ENCODE measurements around the gene CWC15.
A peak's percentile ranks its signal among the peaks of the same experiment; 100 is the strongest.
"Not testable (repeated sequence)": the region's sequence is repeated elsewhere in the genome, so short reads cannot be mapped to it uniquely, and the experiment has no call there.

The CWC15 gene

DNA sequence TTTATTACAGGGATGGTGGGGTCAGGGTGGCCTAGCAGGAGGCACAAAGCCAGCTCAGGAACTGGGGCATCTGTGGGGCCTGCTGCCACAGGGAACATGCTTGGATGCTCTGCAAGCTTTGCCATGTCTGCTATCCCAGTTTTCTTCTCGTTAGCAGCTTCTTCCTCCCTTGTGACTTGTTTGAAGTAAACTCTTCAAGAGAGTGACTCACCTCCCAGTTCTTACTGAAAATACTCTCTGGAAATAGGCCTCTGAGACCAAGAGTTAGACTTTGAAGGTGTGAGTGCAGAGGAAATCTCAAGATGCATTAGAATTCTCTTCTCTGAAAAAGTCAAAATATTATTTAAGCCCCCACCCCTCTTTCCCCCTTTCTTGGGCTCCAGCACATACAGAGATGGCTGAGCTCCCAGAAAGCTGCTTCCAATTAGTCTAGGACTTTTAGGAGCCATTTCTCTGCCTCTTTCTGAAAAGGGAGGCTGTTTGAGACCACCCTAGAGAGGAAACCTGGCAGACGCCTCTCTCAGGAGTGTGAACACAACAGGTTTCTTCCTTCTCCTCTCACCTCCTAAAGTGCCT lies 15.1 kb downstream of the CWC15 start:
- Histone ChIP-seq H3K27ac (peak overlapping the region in 6 of 21 experiments; percentile 5 to 65 (median 40)), H3K4me3 (no peak overlapping the region)

DNA sequence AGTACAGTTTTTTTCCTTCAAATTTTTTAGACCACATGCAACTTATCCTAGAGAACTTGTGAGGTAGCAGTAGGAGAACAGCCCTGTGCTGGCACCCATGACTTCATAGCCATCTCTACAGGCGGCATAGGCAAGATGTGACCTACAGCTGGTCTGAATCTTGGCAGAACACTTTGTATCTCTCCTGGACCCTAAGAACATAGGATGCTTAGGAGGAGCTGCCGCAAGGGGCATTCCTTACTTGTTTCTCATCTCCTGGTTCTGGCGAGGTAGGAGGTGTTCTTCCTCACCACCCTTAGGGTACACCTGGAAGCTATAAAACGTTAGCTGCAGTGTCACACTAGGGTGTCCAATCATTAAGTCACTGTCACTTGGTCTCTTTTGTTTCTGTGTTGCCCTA lies 16.4 kb downstream of the CWC15 start:
- Histone ChIP-seq H3K27ac (no peak overlapping the region), H3K4me3 (no peak overlapping the region)

DNA sequence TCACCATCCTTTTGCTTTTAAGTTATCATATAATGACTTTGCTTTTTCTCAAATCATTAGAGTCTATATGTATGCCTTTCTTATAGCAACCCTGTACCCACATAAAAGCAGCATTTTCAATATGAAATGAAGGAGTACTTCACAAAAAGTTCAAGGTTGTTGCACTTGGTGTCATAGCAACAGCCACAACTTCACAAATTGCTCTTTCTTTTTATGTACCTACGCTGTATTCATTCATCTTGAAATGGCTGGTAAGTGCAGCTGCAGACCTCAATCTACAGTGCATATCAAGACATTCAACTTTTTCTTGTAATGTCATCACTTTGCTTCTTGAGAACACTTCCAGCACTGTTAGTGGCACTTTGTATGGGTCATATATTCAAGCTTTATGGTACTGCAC lies 18.6 kb downstream of the CWC15 start:
- H3K4me3 ChIP-seq: no peak overlapping the region
- H3K27ac ChIP-seq: no peak overlapping the region

DNA sequence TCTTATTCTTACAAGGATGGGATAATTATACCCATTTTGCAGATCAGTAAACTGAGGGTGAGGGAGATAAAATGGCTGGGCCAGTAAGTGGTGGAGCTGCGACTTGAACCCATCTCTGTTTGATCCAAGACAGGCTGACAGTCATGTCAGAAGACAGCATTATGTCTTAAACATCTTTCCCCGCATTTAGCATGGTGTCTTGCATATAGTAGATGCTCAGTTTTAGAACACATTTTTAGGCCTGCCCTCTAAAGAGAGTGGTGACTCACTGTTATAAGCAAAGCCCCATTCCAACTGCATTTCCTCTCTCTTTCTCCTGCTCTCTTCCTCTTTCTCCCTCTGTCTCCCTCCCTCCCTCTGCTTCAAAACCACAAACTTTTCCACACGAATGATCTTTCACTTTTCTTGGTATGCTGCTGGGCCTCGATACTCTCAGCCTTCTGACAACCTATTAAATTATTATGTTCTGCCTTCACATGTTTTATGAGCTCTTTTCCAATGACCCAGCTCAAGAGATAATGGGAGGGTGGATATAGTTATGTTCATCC lies 25.2 kb downstream of the CWC15 start:
- no peak overlapping the region for H3K4me3 ChIP-seq

DNA sequence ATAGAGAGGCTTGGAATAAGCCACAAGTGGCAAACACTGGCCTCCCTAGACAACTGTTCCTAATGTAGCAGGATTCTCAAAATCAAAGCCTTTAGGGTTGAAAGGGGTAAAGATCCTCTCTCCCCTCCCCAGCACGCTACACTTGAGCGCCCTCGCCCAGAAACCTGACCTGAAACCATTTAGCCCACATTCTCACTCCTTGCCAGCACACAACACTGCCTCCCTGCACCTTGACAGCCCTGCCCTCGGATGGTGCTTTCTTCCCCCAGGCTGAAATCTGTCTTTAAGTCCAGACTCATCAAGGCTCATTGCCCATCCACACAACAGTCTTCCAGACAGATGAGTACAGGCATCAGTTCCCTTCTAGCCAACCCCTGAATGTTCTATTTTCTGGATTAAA lies 26.5 kb downstream of the CWC15 start:
- Histone ChIP-seq H3K27ac (no peak overlapping the region), H3K4me3 (no peak overlapping the region)

More for the DNA sequence above, 25.2 kb downstream of the CWC15 start:
- peak overlapping the region in 1 of 21 experiments; percentile 10 for H3K27ac ChIP-seq

DNA sequence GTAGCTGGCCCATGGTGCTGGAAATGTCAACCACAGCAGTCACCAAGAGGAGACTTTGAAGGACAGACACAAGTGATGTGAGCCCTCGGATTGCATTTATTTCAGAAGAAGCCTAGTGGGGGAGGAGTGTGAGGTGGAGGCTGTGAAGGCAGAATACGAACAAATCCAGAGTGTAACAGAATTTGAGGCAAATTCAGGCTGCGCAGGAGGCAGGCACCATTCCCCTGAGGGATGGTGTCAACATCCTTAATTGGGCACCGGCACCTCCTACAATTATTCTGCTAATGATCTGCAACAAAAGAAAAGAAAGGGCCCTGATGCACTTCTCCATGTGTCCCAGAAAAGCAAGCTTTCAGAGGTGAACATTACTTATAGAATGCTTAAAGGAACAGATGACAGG lies 32.2 kb downstream of the CWC15 start:
- H3K27ac ChIP-seq: no peak overlapping the region
- no peak overlapping the region for H3K4me3 ChIP-seq

DNA sequence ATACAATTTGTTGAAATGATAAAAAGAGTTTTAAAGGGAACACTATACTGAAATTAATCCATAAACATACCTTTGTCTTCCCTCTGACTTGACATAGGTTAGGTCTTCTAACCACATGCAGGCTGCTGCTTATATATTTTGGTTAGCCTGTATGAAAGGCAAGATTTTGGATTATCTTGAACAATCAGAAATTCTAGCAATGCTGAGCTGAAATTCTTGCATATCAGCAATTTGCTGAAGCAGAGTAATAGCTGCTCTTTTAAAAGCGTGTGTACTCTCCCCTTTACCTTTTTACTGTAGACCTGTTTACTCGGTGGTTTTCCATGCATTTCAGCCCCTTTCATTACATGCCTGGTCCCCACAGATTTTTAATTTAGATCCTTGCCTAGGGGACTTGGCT lies 34.0 kb downstream of the CWC15 start:
- no peak overlapping the region for H3K27ac ChIP-seq
- H3K4me3 ChIP-seq: no peak overlapping the region

DNA sequence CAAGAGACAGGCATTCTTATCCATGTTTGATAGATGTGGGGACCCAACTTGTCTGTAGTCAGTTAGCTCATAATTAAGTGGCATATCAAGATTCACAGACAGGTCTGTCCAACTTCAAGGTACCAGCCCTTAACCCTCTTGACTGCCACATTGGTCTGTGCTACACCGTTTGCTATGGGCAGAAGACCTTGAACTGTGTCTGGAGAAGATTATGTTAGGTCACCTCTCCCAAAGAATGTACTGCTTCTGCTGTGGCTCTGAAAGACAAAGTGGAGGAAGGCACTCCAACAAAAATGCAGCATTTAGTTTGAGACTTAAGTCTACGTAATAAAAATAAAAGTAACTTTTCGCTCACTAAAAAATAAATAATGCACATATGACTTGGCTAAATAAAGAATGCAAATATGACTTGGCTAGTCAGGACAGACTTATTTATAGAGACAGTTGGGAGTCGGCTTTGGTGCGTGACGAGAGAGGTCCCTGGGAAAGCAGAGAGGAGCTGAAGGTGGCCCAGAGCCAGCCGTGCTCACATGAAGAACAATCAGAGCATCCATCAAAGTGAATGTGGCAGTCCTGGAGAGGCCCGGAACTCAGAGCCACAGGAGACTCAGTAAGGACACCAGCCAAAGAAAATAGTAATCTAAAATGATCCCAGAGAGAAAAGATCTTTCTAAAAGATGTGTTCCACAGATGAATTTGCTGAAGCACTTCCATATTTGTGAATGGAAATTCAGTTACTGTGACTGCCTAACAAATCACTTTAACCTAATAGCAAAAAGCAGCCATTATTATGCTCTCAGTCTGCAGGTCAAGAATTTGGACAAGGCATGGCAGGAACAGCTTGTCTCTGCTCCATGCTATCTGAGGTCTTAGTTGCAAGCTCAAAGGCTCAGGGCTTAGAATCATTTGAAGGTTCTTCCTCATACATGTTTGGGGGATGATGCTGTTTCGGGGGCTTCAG lies 35.0 kb downstream of the CWC15 start:
- H3K27ac ChIP-seq: peak overlapping the region in 2 of 21 experiments; percentile 12 to 21
- H3K4me3 ChIP-seq: no peak overlapping the region

DNA sequence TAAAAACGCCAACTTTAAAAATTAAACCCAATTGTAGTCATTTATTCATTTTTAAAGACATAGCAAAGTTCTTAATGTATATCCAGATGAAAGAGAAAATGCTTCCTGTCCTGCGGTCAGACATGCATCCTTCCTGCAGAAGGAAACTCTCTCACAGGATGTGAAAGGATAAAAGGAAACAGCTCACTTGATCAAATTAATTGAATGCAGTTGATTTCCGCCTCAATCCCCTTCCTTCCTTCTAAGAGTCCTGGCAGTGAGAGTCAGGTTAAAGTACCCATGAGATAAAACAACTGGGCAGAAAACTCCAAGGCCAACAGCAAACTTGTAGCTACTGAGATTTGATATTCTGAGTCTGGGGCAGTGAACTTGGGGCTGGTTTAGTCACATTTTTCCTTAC lies 38.5 kb downstream of the CWC15 start:
- Histone ChIP-seq H3K27ac (peak overlapping the region in 4 of 21 experiments; percentile 3 to 69 (median 51)), H3K4me3 (no peak overlapping the region)

DNA sequence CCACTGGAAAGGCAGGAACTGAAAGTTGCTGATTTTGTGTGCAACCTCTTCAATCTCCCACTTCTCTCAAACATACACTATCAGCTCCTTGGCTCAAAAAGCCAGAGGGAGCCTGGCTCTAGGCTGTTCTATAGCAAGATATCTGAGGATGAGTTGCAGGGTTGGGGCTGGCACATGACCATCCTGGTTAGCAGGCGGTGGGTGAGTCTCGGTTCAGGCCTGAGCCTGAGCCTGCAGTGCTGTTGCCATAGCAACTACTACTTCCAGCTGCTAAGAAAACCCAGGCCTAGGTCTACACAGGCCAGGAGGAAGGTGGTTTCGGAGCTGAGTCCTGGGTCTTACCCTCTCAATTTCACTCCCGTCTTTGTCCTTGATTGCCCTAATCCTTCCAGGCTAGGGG lies 39.0 kb downstream of the CWC15 start:
- Histone ChIP-seq H3K4me3 (no peak overlapping the region), H3K27ac (peak overlapping the region in 9 of 21 experiments; percentile 3 to 69 (median 24))

DNA sequence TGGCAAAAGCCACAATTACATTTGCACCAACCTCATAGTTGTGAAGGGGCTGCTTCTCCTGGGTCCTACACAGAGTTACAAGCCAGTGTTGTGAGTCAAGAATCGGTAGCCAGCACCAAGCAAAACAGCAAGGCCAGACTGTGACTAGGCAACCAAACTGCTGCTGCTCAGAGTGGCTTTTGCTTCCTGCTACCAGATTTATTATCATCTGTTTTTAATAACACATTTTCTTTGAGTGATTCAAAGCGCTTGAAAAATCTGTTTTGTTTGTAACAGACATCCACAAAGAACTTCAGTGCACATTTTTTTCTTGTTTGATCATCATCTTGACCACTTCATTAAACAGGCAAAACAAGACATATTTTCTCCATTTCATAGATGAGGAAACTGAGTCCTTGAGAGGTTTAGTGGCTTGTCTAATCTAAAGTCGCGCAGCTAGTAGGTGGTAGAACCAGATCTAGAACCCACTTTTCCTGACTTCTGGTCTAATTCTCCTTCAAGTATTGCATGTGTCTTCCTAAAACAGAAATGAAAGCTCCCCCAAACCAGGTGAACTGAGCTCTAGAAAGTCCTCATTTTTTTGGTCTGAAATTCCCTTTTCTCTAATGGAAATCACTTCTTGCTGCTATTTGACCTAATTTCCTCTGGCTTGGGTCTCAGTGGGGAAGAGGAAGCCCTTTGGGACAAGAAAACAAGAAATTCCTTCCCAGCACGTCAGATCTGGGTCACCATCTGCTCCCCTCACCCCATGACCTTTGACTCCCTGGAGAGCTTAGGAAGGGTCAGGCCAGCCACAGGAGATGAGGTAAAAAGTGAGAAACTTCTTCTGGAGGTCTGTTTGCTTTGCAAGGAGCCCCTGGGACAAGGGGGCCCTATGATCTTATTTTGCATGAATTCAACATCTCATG lies 39.9 kb downstream of the CWC15 start:
- H3K4me3 ChIP-seq: no peak overlapping the region
- peak overlapping the region in 10 of 21 experiments; percentile 3 to 71 (median 38) for H3K27ac ChIP-seq

DNA sequence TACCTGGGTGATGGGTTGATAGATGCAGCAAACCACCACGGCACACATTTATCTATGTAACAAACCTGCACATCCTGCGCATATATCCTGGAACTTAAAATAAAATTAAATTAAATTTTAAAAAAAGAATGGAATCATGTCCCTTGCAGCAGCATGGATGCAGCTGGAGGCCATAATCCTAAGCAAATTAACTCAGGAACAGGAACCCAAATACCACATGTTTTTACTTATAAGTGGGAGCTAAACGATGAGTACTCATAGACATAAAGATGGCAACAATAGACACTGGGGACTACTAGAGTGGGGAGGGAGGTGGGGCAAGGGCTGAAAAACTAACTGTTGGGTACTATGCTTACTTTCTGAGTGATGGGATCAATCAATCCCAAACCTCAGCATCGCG lies 40.9 kb downstream of the CWC15 start:
- no peak overlapping the region for H3K4me3 ChIP-seq
- peak overlapping the region in 4 of 21 experiments; percentile 24 to 71 (median 48) for H3K27ac ChIP-seq

DNA sequence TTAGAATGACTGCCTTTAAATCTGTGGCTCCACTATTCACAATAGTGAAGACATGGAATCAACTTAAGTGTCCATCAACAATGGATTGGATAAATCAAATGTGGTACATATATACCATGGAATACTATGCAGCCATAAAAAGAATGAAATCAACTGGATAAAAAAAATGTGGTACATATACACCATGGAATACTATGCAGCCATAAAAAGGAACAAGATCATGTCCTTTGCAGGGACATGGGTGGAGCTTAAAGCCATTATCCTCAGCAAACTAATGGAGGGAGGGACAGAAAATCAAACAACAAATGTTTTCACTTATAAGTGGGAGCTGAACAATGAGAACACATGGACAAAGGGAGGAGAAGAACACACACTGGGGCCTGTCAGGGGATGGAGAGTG lies 41.3 kb downstream of the CWC15 start:
- peak overlapping the region in 4 of 21 experiments; percentile 24 to 71 (median 48) for H3K27ac ChIP-seq
- not testable (repeated sequence) for H3K4me3 ChIP-seq

DNA sequence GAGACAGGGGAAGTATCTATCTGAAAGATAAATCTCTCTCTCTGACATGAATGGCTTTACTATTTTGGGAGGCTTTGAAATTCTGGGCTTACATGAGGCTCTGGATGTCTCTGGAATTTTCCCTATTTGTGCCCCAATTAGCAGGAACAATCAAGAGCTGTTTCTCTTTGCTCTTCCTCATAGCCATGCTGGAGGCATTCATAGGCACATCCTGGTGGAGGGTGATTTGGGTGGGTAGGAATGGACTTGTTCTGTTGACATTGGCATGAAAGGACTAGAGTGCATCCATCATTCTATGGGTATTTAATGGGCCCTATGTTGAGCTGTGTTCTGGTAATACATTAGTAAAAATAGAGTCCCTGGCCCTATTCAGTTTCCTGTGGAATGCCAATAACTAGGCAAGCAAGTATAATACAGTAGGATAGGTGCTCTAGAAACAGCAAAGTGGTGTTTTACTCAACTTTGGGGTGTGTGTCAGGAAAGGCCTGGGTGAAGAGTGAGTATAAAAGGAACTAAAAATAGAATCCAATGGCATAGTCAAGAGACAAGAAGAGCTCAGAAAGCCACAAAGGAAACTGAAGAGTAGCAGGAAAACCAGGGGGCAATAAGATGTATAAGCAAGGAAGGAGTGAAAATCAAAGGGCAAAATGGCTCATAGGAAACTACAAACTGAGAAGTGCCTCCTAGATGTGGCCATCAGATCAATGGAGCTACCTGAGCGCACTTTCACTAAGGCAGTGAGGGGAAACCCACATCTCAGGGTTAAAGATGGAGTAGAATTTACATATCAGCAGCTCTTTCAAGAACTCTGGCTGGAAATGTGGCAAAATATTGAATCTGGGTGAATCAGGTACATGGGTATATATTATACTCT lies 45.0 kb downstream of the CWC15 start:
- Histone ChIP-seq H3K27ac (peak overlapping the region in 5 of 21 experiments; percentile 27 to 76 (median 71)), H3K4me3 (no peak overlapping the region)

DNA sequence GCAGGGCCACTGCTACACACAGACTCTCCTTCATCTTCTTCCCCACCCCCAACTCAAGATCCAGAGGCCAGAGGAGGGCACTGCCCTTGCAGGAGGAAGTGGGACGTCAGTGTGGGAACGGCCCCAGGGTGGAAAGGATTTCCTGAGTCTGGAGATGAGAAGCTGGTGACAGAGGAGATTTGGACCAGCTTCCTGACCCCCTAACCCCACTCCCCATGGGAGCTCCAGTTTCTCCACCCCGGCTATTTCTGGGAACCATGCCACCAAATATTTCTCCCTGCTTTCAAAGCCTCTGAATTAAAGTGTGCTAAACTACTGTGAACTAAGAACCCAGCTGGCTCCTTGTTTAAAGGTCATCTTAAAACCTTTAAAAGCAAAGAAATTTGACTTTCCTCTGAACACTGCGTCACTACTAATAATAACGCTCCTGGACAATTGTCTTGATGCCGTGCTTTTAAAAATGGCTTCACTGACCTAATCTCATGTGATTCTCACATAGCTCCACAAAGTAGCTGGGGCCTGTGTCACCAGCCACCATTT lies 46.6 kb downstream of the CWC15 start:
- Histone ChIP-seq H3K4me3 (no peak overlapping the region), H3K27ac (peak overlapping the region in 16 of 21 experiments; percentile 13 to 76 (median 58))

DNA sequence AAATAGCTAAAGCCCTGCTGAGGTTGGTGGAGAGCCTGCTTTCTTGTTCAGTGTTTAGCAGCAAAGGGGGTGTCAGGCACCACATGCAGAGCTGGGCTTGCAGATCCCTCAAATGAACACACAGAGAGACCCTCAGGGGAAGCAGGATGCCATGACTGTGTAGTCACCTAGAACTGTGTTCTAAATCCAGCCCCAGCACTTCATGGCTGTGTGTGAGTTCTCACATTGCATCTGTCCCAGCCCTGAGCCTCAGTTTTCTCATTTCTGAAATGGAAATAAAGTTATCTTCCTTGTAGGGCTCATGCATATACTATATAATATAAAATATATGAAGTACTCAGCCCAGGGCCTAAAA lies 47.1 kb downstream of the CWC15 start:
- H3K27ac ChIP-seq: peak overlapping the region in 16 of 21 experiments; percentile 13 to 76 (median 56)
- no peak overlapping the region for H3K4me3 ChIP-seq

DNA sequence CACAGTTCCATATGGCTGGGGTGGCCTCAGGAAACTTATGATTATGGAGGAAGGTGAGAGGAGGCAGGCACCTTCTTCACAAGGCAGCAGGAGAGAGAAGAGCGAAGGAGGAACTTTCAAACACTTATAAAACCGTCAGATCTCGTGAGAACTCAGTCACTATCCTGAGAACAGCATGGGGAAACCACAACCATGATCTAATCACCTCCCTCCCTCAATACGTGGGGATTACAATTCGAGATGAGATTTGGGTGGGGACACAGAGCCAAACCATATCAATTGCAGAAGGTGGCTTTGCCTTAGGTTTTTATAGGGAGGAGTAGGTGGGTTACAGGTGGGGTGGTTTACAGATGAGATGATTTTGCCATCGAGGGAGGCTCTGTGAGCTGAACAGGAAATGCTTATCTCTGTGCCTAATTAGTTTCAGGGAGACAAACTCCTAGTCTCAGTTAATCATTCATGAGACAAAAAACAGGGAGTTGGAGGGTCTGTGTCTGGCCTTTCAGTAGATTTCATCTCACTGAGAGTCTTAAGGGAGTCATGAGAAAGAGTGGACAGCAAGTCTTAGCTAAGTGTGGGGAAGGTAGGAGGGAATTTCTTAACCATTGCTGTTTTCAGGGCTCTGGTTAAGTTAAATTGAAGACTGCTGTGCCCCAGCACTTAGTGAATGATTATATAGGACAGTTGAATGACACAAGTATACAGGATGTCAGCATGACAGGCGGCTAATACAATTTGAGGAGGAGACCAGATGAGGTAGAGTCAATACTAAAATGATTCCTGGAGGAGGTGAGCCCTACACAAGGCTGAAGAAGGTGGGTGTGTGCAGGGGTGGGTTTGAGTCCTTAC lies 47.7 kb downstream of the CWC15 start:
- peak overlapping the region in 15 of 21 experiments; percentile 13 to 76 (median 57) for H3K27ac ChIP-seq
- H3K4me3 ChIP-seq: no peak overlapping the region

DNA sequence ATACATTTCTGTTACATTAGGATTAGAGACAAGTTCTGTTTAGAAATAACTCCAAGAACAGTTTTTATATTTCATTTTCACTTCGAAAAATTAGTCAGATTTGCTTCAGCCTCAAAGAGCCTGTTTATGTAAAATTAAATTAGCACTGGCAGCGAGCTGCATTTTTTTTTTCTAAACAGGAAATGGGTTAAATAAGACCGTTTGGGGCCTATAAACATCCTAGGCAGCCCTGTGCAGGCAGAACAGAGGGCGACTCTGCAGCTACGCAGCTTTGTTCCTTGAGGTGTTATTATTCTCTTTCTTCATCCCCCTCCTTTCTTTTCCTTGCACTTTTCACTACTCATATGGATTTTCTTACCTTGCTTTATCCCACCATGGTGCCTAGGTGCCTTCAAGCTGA lies 48.7 kb downstream of the CWC15 start:
- Histone ChIP-seq H3K27ac (peak overlapping the region in 13 of 21 experiments; percentile 5 to 76 (median 59)), H3K4me3 (no peak overlapping the region)
